Stimulated activated CD8-positive, alpha-beta memory T cell treated with anti-CD3 and anti-CD28 coated beads, Interleukin-4, amount 100 ng/mL, for 4 hours (primary cell): ENCODE results near the gene PRMT5.

ENCODE experiments used
- DNase-seq, 2 donors: peaks; one replicate each; pipeline ENCODE4 v3.0.0-alpha.2; 2020; ENCODE audit warnings: low read depth in 2 of 2, low spot score in 1 of 2

Gene PRMT5

GRCh38 chr14:22878271-22879246 is 50.6 kb downstream of the PRMT5 start:
- DNase-seq = no peak

GRCh38 chr14:22877000-22877501 is 52.1 kb downstream of the PRMT5 start:
- no peak for DNase-seq

GRCh38 chr14:22875748-22876319 is 53.3 kb downstream of the PRMT5 start:
- DNase-seq = no peak

GRCh38 chr14:22875003-22875747 is 54.0 kb downstream of the PRMT5 start:
- DNase-seq = no peak

GRCh38 chr14:22872833-22873520 is 56.2 kb downstream of the PRMT5 start:
- DNase-seq = no peak

- DNase-seq = peak; percentile 43 to 57
These were observed 56.9 kb downstream of the PRMT5 start for GRCh38 chr14:22872033-22872832.

- peak; percentile 48 to 52 for DNase-seq
These were observed 57.7 kb downstream of the PRMT5 start, which contains the start of gene LRP10 for GRCh38 chr14:22871224-22872032. Gene LRP10 (plus strand): TSS chr14:22871740. CDS start chr14:22872304, 564 bp downstream.

GRCh38 chr14:22870811-22871223 is 58.4 kb downstream of the PRMT5 start:
- no peak for DNase-seq
